Stimulated activated CD8-positive, alpha-beta memory T cell treated with anti-CD3 and anti-CD28 coated beads, Interleukin-15, amount 100 ng/mL, for 4 hours (primary cell): ENCODE data around the gene LGALS8.
"Not testable (repeated sequence)": the region's sequence is repeated elsewhere in the genome, so short reads cannot be mapped to it uniquely, and the experiment has no call there.

ENCODE experiments used
- DNase-seq, 2 donors: peaks; one replicate each; pipeline ENCODE4 v3.0.0-alpha.2; 2020; ENCODE audit warnings: low read depth in 2 of 2

Gene LGALS8

GRCh38 chr1:236523704-236524141 is at the start of gene LGALS8:
LGALS8 (plus strand) TSS chr1:236523982; CDS start chr1:236526071, 2,089 bp downstream.
- peak; percentile 74 to 77 for DNase-seq

GRCh38 chr1:236476019-236476418 is 47.8 kb upstream of the LGALS8 start:
- DNase-seq = no peak

GRCh38 chr1:236480758-236481436 is 42.9 kb upstream of the LGALS8 start:
- no peak for DNase-seq

- no peak for DNase-seq
Measured at GRCh38 chr1:236484310-236484971, 39.3 kb upstream of the LGALS8 start.

GRCh38 chr1:236486356-236487002 is 37.3 kb upstream of the LGALS8 start:
- no peak for DNase-seq

GRCh38 chr1:236489161-236489560 is 34.6 kb upstream of the LGALS8 start:
- not testable (repeated sequence) for DNase-seq

- no peak for DNase-seq
Measured at GRCh38 chr1:236489710-236490377, 33.9 kb upstream of the LGALS8 start.

- DNase-seq = no peak
Measured at GRCh38 chr1:236491469-236492136, 32.2 kb upstream of the LGALS8 start.

GRCh38 chr1:236492378-236492777 is 31.4 kb upstream of the LGALS8 start:
- DNase-seq = no peak

- DNase-seq = no peak
Measured at GRCh38 chr1:236494082-236494481, 29.7 kb upstream of the LGALS8 start.

- no peak for DNase-seq
Measured at GRCh38 chr1:236494586-236495466, 29.0 kb upstream of the LGALS8 start.

GRCh38 chr1:236495467-236496112 is 28.2 kb upstream of the LGALS8 start:
- DNase-seq = no peak

- no peak for DNase-seq
Measured at GRCh38 chr1:236497908-236498307, 25.9 kb upstream of the LGALS8 start.

GRCh38 chr1:236501093-236501492 is 22.7 kb upstream of the LGALS8 start:
- no peak for DNase-seq

- no peak for DNase-seq
Measured at GRCh38 chr1:236502579-236502971, 21.2 kb upstream of the LGALS8 start.

- DNase-seq = no peak
Measured at GRCh38 chr1:236502972-236503639, 20.7 kb upstream of the LGALS8 start.

- DNase-seq = not testable (repeated sequence)
Measured at GRCh38 chr1:236504338-236504737, 19.4 kb upstream of the LGALS8 start.

GRCh38 chr1:236507022-236507700 is 16.6 kb upstream of the LGALS8 start:
- no peak for DNase-seq

GRCh38 chr1:236508593-236509027 is 15.2 kb upstream of the LGALS8 start:
- no peak for DNase-seq
